ENCODE measurements around the gene RTBDN. TPM values are rescaled to one million over a fixed set of nuclear protein-coding genes. Genes with fewer than 3 reads are reported as not detected.
"Not testable (repeated sequence)": the region's sequence is repeated elsewhere in the genome, so short reads cannot be mapped to it uniquely, and the experiment has no call there.

The RTBDN gene
- polyA plus RNA-seq, 1 donor, result not detected

- not testable (repeated sequence) for DNase-seq
Observed at GRCh38 chr19:12817810-12818209, 16.6 kb downstream of the RTBDN start.

- DNase-seq, result not testable (repeated sequence)
Observed at GRCh38 chr19:12817188-12817587, 17.2 kb downstream of the RTBDN start.

- DNase-seq, result no peak
Observed at GRCh38 chr19:12815088-12815487, 19.3 kb downstream of the RTBDN start.

DNA sequence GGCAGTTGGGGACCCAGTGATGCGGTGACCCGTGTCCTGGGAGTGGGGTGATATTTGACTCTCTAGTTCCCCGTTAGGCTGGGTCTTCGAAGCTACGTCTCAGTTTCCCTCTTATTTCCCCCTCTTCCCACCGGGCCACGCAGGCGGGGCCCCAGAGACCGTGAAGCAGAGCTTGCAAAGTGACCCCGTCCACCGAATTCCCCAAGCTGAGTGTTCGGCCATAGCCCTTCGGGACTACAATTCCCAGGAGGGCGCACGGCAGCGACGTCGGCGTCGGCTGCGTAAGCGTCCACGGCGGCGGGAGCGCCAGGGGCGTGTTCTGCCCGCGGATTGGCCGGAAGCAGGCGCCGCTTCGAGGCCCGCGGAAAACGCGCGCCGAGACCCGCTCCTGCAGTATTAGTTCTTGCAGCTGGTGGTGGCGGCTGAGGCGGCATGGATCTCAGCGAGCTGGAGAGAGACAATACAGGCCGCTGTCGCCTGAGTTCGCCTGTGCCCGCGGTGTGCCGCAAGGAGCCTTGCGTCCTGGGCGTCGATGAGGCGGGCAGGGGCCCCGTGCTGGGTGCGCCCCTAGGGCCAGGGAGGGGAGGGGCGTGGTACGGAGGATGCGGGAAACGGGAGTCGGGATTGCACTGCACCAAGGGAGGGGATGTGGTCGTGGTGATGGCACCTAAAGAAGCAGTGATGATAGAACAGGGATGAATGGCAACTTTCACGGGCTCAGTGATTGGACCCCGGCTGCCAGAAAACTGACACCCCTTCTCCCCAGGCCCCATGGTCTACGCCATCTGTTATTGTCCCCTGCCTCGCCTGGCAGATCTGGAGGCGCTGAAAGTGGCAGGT, 27.9 kb downstream of the RTBDN start, which contains the start of gene RNASEH2A:
Gene RNASEH2A, plus strand, starts transcription at position 343 of the 840 bp plus-strand sequence. Its CDS starts 90 bp downstream, at position 433.
- peak; percentile 91 for DNase-seq

DNA sequence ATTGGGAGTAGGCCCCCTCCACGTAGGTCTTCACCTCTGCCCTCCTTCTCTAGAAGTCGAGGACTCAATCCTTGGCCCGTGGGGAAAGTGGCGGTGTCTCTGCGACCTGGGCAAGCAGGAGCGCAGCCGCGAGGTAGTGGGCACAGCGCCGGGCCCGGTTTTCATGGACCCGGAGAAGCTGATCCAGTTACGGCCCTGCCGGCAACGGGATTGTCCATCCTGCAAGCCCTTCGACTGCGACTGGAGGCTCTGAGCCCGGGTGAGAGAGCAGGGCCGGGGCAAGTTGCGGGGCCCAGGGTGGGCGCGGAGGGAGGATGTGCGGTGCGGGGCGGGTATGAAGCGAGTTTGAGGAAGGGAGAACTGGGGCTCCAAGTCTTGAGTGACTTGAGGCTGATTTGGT, 30.3 kb downstream of the RTBDN start:
- DNase-seq, result no peak

DNA sequence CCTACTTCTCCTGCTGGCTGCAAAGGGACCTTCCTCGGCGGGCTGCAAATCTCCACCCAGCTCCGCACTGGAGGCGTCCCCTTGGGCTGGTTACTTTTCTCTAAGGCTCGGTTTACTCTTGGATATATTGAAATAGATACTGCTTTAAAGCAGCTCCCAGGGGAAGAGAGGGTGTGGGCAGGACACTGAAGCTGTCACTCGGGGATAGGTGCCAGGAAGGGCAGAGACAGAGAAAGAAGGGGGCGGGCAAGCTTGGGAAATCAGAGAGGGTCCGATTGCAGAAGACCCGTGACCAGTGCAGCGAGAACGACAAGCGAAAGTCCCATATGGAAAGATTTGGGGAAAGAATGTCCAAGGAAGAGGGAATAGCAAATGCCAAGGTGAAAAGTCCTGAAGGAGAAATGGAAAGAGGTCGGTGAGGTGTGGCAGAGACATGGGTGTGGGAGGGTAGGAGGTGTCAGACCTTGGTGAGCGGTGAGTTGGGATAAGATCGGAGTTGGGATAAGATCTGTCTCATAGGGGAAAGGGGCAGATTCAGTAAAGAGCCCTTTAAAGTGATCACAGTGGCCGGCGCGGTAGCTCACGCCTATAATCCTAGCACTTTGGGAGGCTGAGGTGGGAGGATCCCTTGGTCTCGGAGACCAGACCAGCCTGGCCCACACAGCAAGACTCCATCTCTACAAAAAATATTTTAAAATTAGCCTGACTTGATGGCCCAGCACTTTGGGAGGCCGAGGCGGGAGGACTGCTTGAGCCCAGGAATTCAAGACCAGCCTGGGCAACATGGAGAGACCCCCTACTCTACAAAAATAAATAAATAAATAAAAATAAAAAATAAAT, 31.9 kb downstream of the RTBDN start:
- DNase-seq, result no peak

DNA sequence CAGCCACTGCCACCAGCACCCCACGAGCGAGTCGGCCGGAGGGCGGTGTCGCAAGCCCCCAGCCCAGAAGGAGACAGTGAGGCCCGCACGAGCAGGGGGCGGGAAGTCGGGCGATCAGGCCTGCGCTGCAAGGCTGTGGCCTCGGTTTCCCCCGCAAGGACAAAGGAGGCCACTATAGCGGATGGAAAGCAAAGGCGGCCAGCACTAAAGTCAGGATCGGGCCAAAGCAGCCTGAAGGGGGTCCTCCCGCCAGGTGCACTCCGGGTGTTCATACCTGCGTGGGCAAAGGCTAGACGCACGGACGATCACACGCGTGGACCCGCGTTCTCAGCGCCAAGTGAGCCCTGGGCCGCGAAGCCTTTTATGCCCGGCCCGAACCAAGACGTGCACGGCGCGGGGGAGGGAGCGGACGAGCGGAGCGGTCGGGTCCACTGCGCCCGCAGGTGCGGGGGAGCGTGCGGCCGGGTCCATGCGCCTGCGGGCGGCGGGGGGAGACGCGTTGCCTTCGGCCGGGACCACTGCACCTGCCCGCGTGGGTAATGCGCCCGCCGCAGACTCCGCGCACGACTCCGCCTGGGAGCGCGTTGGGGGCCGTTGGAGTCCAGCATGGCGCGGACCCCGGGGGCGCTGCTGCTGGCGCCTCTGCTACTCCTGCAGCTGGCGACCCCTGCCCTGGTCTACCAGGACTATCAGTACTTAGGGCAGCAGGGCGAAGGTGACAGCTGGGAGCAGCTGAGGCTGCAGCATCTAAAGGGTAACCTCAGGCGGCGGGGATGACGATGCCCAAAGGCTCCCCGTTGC, 32.7 kb downstream of the RTBDN start, which contains the start of the genes PRDX2 and THSD8:
Gene PRDX2, minus strand, starts transcription at position 335 of the 801 bp plus-strand sequence. CDS start 539 bp downstream, outside the sequence.
Gene THSD8, plus strand, starts transcription at position 604 of the 801 bp plus-strand sequence. Its CDS starts 3 bp downstream, at position 607.
- peak; percentile 85 for DNase-seq

- DNase-seq, result no peak
Observed at GRCh38 chr19:12800923-12801465, 33.4 kb downstream of the RTBDN start.

DNA sequence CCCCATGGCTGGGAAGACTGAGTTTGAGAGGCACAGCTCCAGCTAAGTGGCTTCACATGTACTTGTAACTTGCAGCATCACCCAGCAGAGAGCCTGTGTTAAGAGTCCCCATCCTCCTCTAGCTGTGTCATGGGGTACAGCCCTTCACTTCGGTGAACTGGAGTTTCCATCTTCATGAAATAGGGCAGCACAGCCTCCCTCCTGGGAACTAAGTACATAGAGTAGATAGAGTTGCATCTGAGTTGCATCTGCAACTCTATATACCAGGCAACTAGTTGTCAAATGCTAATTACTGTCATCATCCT, 34.0 kb downstream of the RTBDN start:
- no peak for DNase-seq

DNA sequence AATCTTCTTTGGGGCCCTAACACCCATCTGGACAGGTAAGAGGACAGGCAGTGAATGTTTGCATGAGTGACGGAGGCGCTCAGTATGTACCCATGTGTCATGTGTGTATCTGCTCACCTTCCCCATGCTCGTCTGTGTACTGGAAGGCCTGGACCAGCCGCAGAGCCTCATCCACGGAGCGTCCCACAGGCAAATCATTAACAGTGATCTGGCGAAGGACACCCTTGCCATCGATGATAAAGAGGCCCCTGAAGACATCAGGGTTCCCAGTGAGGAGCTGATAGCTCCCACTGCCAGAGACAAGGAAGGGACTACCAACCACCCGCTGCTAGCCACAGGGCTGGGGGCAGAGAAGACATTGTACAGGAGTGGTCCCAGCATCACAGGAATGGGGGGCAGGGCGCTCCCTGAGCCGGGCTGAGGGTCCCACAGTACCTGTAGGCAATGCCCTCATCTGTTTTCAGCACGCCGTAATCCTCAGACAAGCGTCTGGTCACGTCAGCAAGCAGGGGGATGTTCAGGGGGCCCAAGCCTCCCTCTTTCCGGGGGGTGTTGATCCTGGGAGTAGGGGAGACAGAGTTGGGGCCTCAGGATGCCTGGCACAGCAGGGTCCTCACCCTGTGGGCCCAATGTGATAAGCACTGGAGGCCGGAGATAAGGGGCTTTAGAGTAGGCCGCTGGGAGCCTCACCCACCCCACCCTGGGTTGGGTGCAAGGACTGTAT, 34.5 kb downstream of the RTBDN start:
- DNase-seq, result no peak

DNA sequence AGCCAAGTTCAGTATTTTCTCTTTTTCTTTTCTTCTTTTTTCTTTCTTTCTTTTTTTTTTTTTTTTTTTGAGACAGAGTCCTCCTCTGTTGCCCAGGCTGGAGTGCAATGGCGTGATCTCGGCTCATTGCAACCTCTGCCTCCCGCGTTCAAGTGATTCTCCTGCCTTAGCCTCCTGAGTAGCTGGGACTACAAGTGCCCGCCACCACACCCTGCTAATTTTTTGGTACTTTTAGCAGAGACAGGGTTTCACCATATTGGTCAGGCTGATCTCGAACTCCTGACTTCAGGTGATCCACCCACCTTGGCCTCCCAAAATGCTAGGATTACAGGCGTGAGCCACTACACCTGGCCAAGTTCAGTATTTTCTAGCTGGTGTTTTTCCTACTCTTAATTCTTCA, 36.8 kb downstream of the RTBDN start:
- DNase-seq, result not testable (repeated sequence)

DNA sequence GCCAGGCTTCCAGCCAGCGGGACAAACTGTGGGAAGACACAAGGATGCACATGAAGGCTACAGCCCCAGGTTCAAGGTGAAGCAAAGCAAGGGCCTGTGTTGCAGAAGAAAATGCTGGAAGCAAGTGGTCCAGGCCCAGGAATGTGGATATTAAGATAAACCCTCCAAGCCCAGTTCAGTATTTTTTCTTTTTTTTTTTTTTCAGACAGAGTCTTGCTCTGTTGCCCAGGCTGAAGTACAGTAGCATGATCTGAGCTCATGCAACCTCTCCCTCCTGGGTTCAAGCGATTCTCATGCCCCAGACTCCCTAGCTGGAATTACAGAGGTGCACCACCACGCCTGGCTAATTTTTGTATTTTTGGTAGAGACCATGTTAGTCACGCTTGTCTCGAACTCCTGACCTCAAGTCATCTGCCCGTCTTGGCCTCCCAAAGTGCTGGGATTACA, 37.2 kb downstream of the RTBDN start:
- DNase-seq, result no peak

DNA sequence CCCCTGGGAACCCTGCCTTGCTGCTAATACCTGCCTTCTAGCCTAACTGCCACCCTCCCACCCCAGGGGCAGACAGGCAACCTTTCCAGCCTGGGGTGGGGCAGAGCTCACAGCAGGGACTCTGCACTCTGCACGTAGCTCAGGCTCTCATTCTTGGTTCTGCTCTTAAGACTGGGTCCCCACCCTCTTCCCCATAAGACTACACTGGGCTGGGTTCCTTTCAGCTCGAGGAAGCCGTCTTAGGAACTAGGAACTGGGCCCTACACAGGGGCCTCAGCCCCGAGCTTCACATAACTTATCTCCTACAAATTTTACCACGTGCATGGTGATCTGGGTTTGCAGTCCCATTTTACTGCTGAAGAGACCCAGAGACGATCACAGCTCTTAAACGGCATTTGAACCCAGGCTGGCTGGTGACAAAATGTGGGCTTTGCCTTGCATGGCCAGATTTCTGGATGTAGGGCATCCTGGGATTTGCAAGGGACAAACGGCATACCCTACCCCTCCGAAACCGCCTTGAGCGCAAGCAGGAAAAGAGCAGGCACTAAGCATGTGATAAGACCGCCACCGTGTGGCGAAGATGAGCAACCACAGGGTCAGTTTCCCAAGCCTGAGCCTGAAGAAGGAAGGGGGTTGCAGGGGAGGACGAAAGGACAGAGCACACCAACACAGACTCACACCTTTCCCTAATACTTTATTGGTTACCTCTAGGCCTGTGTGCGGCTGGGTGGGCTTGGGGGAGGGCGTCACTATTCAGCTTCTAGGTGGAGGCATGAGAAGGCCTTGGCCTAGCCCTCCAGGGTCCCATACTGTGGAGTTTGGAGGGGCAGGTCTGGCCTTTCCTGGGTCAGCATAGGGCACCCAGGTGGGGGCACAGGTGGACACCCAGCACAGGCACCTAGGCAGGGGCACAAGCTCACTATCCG, 38.0 kb downstream of the RTBDN start:
- peak; percentile 85 for DNase-seq

GRCh38 chr19:12794971-12795381, 39.4 kb downstream of the RTBDN start:
- no peak for DNase-seq

- no peak for DNase-seq
Observed at GRCh38 chr19:12794196-12794941, 40.0 kb downstream of the RTBDN start.

GRCh38 chr19:12793290-12794195, 40.8 kb downstream of the RTBDN start:
- peak; percentile 97 for DNase-seq

GRCh38 chr19:12792853-12793289, 41.5 kb downstream of the RTBDN start:
- DNase-seq, result no peak

All from hindlimb muscle (tissue), 1 donor.